ENCODE measurements around the gene DUS1L.

DNA sequence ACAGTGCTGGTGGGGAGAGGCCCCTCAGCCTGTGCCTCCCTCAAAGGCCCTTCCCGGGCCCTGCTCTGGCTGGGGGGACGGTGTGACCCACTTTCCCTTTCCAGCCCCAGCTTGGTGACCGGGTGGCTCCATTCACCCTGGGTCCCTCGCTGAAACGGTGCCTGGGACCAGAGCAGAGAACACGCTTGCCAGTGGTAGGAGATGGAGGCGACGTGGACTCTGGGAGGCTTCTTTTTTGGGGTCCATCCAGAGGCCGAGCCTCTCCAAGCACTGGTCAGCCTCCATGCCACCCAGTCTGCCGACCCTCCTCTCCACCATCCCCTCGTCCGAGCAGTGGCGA is 50.7 kb downstream of the DUS1L start:
- TF ChIP-seq, protein P1, sequence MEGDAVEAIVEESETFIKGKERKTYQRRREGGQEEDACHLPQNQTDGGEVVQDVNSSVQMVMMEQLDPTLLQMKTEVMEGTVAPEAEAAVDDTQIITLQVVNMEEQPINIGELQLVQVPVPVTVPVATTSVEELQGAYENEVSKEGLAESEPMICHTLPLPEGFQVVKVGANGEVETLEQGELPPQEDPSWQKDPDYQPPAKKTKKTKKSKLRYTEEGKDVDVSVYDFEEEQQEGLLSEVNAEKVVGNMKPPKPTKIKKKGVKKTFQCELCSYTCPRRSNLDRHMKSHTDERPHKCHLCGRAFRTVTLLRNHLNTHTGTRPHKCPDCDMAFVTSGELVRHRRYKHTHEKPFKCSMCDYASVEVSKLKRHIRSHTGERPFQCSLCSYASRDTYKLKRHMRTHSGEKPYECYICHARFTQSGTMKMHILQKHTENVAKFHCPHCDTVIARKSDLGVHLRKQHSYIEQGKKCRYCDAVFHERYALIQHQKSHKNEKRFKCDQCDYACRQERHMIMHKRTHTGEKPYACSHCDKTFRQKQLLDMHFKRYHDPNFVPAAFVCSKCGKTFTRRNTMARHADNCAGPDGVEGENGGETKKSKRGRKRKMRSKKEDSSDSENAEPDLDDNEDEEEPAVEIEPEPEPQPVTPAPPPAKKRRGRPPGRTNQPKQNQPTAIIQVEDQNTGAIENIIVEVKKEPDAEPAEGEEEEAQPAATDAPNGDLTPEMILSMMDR (IDR thresholded peaks at IDR 0.05), result no peak
- no peak for TF ChIP-seq EZH2 (IDR thresholded peaks at IDR 0.05; ENCODE audit: borderline replicate concordance, insufficient read depth, low read depth, low read length, poor library complexity, severe bottlenecking)
